Testis (tissue), 3 donors: ENCODE data around the gene NFATC2. TPM values are rescaled to one million over a fixed set of nuclear protein-coding genes. Genes with fewer than 3 reads are reported as not detected.

Experiments used
- DNase-seq: peaks from one replicate; pipeline ENCODE4 v3.0.0-alpha.2; 2019
- H3K27ac ChIP-seq, 2 donors: fragments of 200-600 bp; sonication (generic); one replicate each; pipeline ENCODE4 v1.5.1; 2019
- H3K27me3 ChIP-seq: fragments of 200-600 bp; sonication (generic); one replicate; pipeline ENCODE4 v1.5.1; 2019
- H3K36me3 ChIP-seq: fragments of 200-600 bp; sonication (generic); one replicate; pipeline ENCODE4 v1.5.1; 2017; ENCODE audit warnings: low read depth; ENCODE audit errors: missing control alignments
- H3K4me1 ChIP-seq: fragments of 200-600 bp; sonication (generic); one replicate; pipeline ENCODE4 v1.5.1; 2019
- H3K4me3 ChIP-seq, 2 donors: fragments of 200-600 bp; sonication (generic); one replicate each; pipeline ENCODE4 v1.5.1; 2017 to 2019
- H3K9me3 ChIP-seq: fragments of 200-600 bp; sonication (generic); one replicate; pipeline ENCODE4 v1.5.1; 2017
- CTCF ChIP-seq, 3 experiments: fragments of 450-650 bp in 2 of 3; fragments of 200-600 bp in 1 of 3; sonication (generic) in 1 of 3; IDR thresholded peaks; one replicate each; pipeline ENCODE4 v1.5.1; 2016 to 2019; ENCODE audit warnings: antibody characterized with exemption in 3 of 3, mild to moderate bottlenecking in 2 of 3, moderate library complexity in 1 of 3
- POLR2A ChIP-seq: fragments of 450-650 bp; IDR thresholded peaks from one replicate; pipeline ENCODE4 v1.6.1; 2017; ENCODE audit warnings: antibody characterized with exemption, mild to moderate bottlenecking, moderate library complexity
- WGBS, 2 donors: methylation state at CpG; one replicate each; pipeline ENCODE4 v1.1.5; 2018; 5-methylcytosine and 5-hydroxymethylcytosine counted together
- intact Hi-C: fragments of 100-400 bp; cut with DNase I; formaldehyde crosslinking; loops from one replicate; pipeline ENCODE4 v1.15.1; 2023; ENCODE audit warnings: low total_unique reads
- polyA plus RNA-seq: library from polyadenylated mRNA; stranded (reverse); fragments of 350-450 nt; fragmentation: Illumina TruSeq; extraction: RNeasy Lipid Tissue Mini Kit (QIAGEN cat#74804); gene quantifications from one replicate; pipeline ENCODE4 v1.2.3, GENCODE V29; 2014; ENCODE audit warnings: low read depth, low replicate concordance; ENCODE audit not compliant: insufficient read depth
- total RNA-seq, 2 donors: library from RNA; depleted of rRNA; stranded (reverse); fragments of >200 nt; gene quantifications; one replicate each; pipeline ENCODE4 v1.2.3, GENCODE V29; 2016

The NFATC2 gene
- total and polyA plus RNA-seq, 3 donors from 2014 or later: 5.4 to 7.5 (median 6.5) TPM

DNA sequence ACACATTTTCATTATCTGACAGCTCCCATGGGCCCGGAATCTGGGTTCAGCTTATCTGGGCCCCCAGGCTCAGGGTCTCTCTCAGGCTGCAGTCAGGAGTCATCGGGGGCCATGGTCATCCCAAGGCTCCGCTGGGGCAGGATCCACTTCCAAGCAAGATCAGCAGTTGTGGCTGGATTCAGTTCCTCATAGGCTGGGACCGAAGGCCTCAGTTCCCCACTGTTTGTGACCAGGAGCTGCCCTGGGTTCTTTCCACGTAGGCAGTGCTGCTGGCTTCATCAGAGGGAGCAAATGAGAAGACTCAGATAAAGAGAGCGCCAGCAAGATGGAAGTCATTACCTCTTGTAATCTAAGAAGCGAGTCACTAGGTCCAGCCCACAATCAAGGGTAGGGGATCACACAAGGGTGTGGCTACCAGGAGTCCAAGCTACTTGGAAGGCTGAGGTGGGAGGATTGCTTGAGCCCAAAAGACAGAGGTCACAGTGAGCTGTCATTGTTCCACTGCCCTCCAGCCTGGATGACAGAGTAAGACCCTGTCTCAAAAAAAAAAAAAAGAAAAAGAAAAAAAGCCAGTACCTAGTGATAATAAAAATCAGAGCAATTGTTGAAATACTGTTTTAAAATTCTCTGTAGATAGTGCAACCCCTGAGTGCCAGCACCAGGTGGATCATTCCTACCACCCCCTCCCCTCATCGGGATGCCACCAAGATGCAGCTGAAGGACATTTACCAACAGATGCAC lies 162.7 kb downstream of the NFATC2 start:
- TF ChIP-seq CTCF (IDR thresholded peaks at IDR 0.05) (no peak), POLR2A (no peak)
- no peak for DNase-seq
- Histone ChIP-seq H3K27me3 (no peaks in the 10 kb centered on the region), H3K4me3 (no peak overlapping the region), H3K4me1 (no peaks in the 10 kb centered on the region), H3K9me3 (no peaks in the 10 kb centered on the region), H3K27ac (no peak overlapping the region), H3K36me3 (no peaks in the 10 kb centered on the region)
- WGBS, 2 donors: 88% methylated on average over 7 to 8 of the region's 8 CpGs
- intact Hi-C loops: loop anchor here (10.0 kb wide), 1 partner anchor 215 kb away; no protein-coding TSS in a partner anchor

DNA sequence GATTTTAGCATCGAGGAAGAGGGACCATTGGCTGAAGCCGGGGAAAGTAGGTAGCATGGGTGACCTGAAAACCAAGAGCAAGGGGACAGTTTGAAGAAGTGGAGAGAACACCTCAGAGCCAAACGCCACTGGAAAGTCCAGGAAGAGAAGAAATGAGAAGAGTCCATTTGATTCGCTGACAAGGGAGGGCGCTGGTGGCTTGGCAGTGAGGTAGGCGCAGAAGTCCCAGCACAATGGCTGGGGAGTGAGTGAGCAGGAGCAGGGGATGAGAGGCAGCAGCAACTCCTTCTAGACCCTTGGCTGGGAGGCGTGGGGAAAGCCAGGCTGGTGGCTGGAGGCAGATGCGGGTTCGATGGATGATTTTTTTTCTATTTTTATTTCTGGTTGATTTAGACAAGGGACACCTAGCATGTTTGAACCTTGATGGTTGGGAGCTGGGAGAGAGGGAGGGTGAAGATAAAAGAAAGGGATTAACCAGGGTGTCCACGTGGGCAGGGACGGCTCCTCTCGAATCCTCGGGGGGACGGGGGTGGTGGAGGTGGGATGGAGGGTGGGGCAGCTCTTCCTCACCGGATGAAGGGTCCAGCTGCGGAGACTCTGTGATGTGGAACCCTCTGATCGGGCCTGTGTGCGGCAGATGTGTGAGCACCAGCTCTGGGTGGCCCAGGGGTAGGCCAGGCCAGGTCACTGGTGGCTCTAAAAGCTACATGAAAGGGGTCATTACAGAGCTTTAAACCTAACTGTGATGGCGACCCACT lies 164.2 kb downstream of the NFATC2 start:
- no peak for TF ChIP-seq POLR2A
- TF ChIP-seq CTCF (IDR thresholded peaks at IDR 0.05): no peak
- no peak overlapping the region for H3K27ac ChIP-seq
- H3K4me3 ChIP-seq: no peak overlapping the region
- no peak for DNase-seq
- H3K36me3 ChIP-seq: no peaks in the 10 kb centered on the region
- intact Hi-C loops: loop anchor here (10.0 kb wide), 1 partner anchor 216 kb away; no protein-coding TSS in a partner anchor
- no peaks in the 10 kb centered on the region for H3K9me3 ChIP-seq
- no peaks in the 10 kb centered on the region for H3K27me3 ChIP-seq
- peaks cover 7% of the 10 kb centered on the region for H3K4me1 ChIP-seq
- WGBS, 2 donors: 90 to 97% methylated on average over 18 to 19 of the region's 19 CpGs

GRCh38 chr20:51377132-51377531 lies 165.4 kb downstream of the NFATC2 start:
- H3K4me3 ChIP-seq: no peak overlapping the region
- H3K27me3 ChIP-seq: no peaks in the 10 kb centered on the region
- H3K9me3 ChIP-seq: no peaks in the 10 kb centered on the region
- DNase-seq: no peak
- H3K36me3 ChIP-seq: no peaks in the 10 kb centered on the region
- H3K4me1 ChIP-seq: peaks cover 9% of the 10 kb centered on the region
- WGBS, 2 donors: 93 to 94% methylated on average over 8 of the region's 8 CpGs
- intact Hi-C loops: loop anchor here (10.0 kb wide), 1 partner anchor 218 kb away; no protein-coding TSS in a partner anchor
- no peak overlapping the region for H3K27ac ChIP-seq
- no peak for TF ChIP-seq POLR2A
- TF ChIP-seq CTCF (IDR thresholded peaks at IDR 0.05): no peak

- no peaks in the 10 kb centered on the region for H3K27me3 ChIP-seq
- TF ChIP-seq CTCF (IDR thresholded peaks at IDR 0.05): no peak
- TF ChIP-seq POLR2A: no peak
- peaks cover 9% of the 10 kb centered on the region for H3K4me1 ChIP-seq
- no peak for DNase-seq
- intact Hi-C loops: loop anchor here (10.0 kb wide), 1 partner anchor 219 kb away; no protein-coding TSS in a partner anchor
- no peaks in the 10 kb centered on the region for H3K9me3 ChIP-seq
- H3K27ac ChIP-seq: no peak overlapping the region
- no peaks in the 10 kb centered on the region for H3K36me3 ChIP-seq
- no peak overlapping the region for H3K4me3 ChIP-seq
- 49 to 57% methylated on average over 4 of the region's 4 CpGs for WGBS, 2 donors
These were observed 166.4 kb downstream of the NFATC2 start for GRCh38 chr20:51376111-51376510.
